GM23248 (cell line): Measurements from ENCODE around the gene SUGCT. TPM values are rescaled to one million over a fixed set of nuclear protein-coding genes. Genes with fewer than 3 reads are reported as not detected.

Experiments
- DNase-seq: peaks from one replicate; pipeline ENCODE4 v3.0.0-alpha.2; 2015
- H2AFZ ChIP-seq: fragments of 200-600 bp; sonication (generic); 2 replicates; pipeline ENCODE4 v1.6.1; 2016; ENCODE audit warnings: antibody characterized with exemption
- H3F3A ChIP-seq: fragments of 200-600 bp; sonication (generic); 2 replicates; pipeline ENCODE4 v1.6.1; 2016; ENCODE audit warnings: mild to moderate bottlenecking, antibody characterized with exemption, mixed run types; ENCODE audit not compliant: insufficient read depth
- H3K27ac ChIP-seq: fragments of 200-600 bp; sonication (generic); 2 replicates; pipeline ENCODE4 v1.5.1; 2016; ENCODE audit warnings: mild to moderate bottlenecking
- H3K27me3 ChIP-seq: fragments of 200-600 bp; sonication (generic); replicated peaks from 2 replicates; pipeline ENCODE4 v1.6.1; 2016; ENCODE audit warnings: mild to moderate bottlenecking; ENCODE audit not compliant: insufficient read depth
- H3K36me3 ChIP-seq: fragments of 200-600 bp; sonication (generic); 2 replicates; pipeline ENCODE4 v1.6.1; 2016; ENCODE audit warnings: low read depth, mild to moderate bottlenecking
- H3K4me1 ChIP-seq: fragments of 200-600 bp; sonication (generic); 2 replicates; pipeline ENCODE4 v1.6.1; 2016; ENCODE audit warnings: mild to moderate bottlenecking; ENCODE audit not compliant: insufficient read depth
- H3K4me2 ChIP-seq: fragments of 200-600 bp; sonication (generic); one replicate; pipeline ENCODE4 v1.6.1; 2016; ENCODE audit warnings: mild to moderate bottlenecking; ENCODE audit not compliant: unreplicated experiment
- H3K4me3 ChIP-seq: fragments of 200-600 bp; sonication (generic); 2 replicates; pipeline ENCODE4 v1.5.1; 2016; ENCODE audit warnings: mild to moderate bottlenecking
- H3K79me2 ChIP-seq: fragments of 200-600 bp; sonication (generic); 2 replicates; pipeline ENCODE4 v1.6.1; 2016; ENCODE audit warnings: mild to moderate bottlenecking; ENCODE audit not compliant: insufficient read depth
- H3K9ac ChIP-seq: fragments of 200-600 bp; sonication (generic); 2 replicates; pipeline ENCODE4 v1.6.1; 2016; ENCODE audit warnings: mild to moderate bottlenecking
- H3K9me2 ChIP-seq: fragments of 200-600 bp; sonication (generic); 2 replicates; pipeline ENCODE4 v1.6.1; 2016; ENCODE audit warnings: mixed run types, mild to moderate bottlenecking, moderate library complexity; ENCODE audit not compliant: insufficient read depth
- H3K9me3 ChIP-seq: fragments of 200-600 bp; sonication (generic); one replicate; pipeline ENCODE4 v1.6.1; 2017; ENCODE audit warnings: low read depth
- H4K20me1 ChIP-seq: fragments of 200-600 bp; sonication (generic); 2 replicates; pipeline ENCODE4 v1.6.0; 2016; ENCODE audit not compliant: insufficient read depth
- EZH2 ChIP-seq: fragments of 200-600 bp; sonication (generic); IDR thresholded peaks from 2 replicates; pipeline ENCODE4 v1.6.1; 2018; ENCODE audit warnings: antibody characterized with exemption, mild to moderate bottlenecking; ENCODE audit not compliant: insufficient read depth, poor library complexity, severe bottlenecking
- EZH2phosphoT487 ChIP-seq: fragments of 200-600 bp; sonication (generic); IDR thresholded peaks from 2 replicates; pipeline ENCODE4 v1.6.1; 2018; ENCODE audit warnings: antibody characterized with exemption, moderate library complexity, mild to moderate bottlenecking, low read depth; ENCODE audit not compliant: insufficient read depth
- WGBS, 2 experiments: methylation state at CpG; one replicate each; pipeline ENCODE4 v1.1.6; 2015 to 2017; ENCODE audit warnings: low lambda C conversion rate in 2 of 2, low coverage in 1 of 2; ENCODE audit errors: missing lambda C conversion rate in 2 of 2; 5-methylcytosine and 5-hydroxymethylcytosine counted together
- in situ Hi-C: fragments of 300-500 bp; cut with MboI; formaldehyde crosslinking; loops from 2 replicates; pipeline ENCODE4 v1.15.0; 2020
- polyA plus RNA-seq: library from polyadenylated mRNA; unstranded; fragments of >200 nt; fragmentation: Nextera tagmentation; extraction: Ambion mirVana; gene quantifications from 2 replicates; pipeline ENCODE4 v1.2.1, GENCODE V29; 2016
- total RNA-seq: library from RNA; depleted of rRNA; stranded (reverse); fragments of >200 nt; shearing (Covaris generic); gene quantifications from 2 replicates; pipeline ENCODE4 v1.2.3, GENCODE V29; 2014

Gene SUGCT
- total and polyA plus RNA-seq, 2 experiments from 2014 or later: 2.2 to 7.1 TPM

DNA sequence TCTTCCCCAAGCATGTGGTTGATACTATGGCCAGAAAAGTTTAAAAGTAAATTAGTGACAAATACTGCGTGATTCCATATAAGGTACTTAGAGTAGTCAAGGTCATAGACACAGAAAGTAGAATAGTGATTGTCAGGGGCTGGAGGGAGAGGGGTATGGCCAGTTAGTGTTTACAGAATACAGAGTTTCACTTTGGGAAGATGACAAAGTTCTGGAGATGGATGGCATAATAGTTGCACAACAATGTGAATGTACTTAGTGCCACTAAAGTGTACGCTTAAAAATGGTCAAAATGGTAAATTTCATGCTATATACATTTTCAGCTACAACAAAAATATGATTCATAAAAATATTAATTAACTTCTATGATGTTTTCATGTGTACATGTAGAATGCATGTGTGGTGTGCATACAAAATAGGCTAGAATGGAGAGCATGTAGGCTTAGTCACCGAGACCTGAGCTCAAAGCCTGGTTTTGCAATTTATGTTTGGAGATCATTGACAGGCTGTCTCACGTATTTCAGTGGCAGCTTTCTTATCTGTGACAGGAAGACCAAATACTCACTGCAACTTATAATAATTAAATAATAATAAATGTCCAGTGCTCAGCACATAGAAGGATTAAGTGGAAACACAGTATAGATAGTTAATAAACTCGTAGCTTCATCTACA lies 625.6 kb downstream of the SUGCT start:
- Histone ChIP-seq H3K4me2 (no peak overlapping the region), H3K36me3 (no peaks in the 10 kb centered on the region), H3K4me3 (no peak overlapping the region), H3K4me1 (peaks cover 13% of the 10 kb centered on the region), H3K9me3 (no peaks in the 10 kb centered on the region), H3K27ac (no peak overlapping the region), H3K9me2 (no peaks in the 10 kb centered on the region), H3K27me3 (no peaks in the 10 kb centered on the region), H3F3A (no peaks in the 10 kb centered on the region), H4K20me1 (no peaks in the 10 kb centered on the region), H2AFZ (no peak overlapping the region), H3K9ac (no peak overlapping the region), H3K79me2 (no peaks in the 10 kb centered on the region)
- TF ChIP-seq EZH2phosphoT487 (no peak), EZH2 (no peak)
- 86 to 90% methylated on average over 5 of the region's 5 CpGs for WGBS, 2 experiments
- DNase-seq: no peak
- in situ Hi-C loops: no loop called here

DNA sequence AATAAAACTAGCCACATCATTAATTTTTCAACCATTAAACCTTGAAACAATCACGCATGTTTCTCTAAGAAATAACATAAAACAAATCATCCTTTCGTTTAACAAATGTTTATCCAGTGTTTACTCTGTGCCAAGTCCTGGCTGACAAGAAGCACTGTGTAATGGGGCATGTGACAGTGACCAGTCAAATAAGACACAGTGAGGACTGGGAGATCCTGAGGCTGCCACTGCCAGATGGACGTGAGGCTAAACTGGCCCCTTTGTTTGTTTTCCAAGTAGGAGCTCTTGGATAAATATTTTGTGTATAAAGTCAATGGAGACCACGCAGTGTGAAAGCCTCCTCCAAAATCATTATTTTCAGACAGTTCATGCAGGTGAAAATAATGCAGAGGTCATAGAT lies 626.2 kb downstream of the SUGCT start:
- no peaks in the 10 kb centered on the region for H3K9me2 ChIP-seq
- no peaks in the 10 kb centered on the region for H3K27me3 ChIP-seq
- H3K9me3 ChIP-seq: no peaks in the 10 kb centered on the region
- H3K4me2 ChIP-seq: no peak overlapping the region
- no peak overlapping the region for H3K9ac ChIP-seq
- DNase-seq: no peak
- no peaks in the 10 kb centered on the region for H3K79me2 ChIP-seq
- TF ChIP-seq EZH2phosphoT487: no peak
- TF ChIP-seq EZH2: no peak
- 50 to 63% methylated on average over 4 of the region's 4 CpGs for WGBS, 2 experiments
- in situ Hi-C loops: no loop called here
- H3F3A ChIP-seq: no peaks in the 10 kb centered on the region
- H3K4me1 ChIP-seq: peaks cover 13% of the 10 kb centered on the region
- no peak overlapping the region for H3K4me3 ChIP-seq
- H2AFZ ChIP-seq: no peak overlapping the region
- H3K27ac ChIP-seq: no peak overlapping the region
- H3K36me3 ChIP-seq: no peaks in the 10 kb centered on the region
- no peaks in the 10 kb centered on the region for H4K20me1 ChIP-seq

DNA sequence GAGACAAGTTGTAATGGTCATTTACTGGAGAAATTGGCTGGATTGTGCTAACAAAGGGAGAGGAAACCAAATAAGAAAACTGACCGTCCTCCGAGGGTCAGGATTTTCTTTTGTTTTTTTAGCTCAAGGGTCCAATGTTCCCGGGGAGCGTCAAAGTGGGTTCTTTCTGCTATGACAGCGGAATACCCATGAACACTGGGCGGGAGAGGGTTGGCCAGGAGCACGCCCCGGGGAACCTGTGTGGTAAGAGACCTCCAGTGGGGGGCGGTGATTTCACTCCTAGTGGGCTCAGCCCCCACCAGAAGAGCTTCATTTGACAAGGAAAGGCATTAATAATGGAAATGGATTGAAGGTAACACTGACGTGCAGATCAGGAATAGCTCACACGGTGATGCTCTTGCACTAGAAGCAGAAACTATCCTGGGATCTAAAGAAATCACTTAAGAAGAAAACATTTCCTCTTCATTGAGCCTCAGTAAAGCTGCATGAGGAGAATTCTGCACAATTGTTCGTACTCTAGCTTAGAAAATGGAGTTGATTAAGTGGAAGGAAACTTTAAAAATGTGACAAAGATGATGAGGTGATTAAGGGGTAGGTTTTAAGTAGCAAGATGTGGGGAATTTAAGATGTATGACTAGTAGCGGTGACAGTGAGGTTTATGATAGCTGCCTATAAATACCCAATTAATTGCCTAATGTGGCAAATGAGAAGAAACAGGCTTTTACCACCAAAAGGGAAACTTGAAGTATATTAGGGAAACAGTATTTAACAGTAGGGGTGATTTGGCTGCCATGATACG lies 627.2 kb downstream of the SUGCT start:
- no peak for DNase-seq
- Histone ChIP-seq H3K4me2 (no peak overlapping the region), H3K79me2 (no peaks in the 10 kb centered on the region), H3K36me3 (no peaks in the 10 kb centered on the region), H3F3A (no peaks in the 10 kb centered on the region), H2AFZ (no peak overlapping the region), H3K27me3 (no peaks in the 10 kb centered on the region), H3K4me1 (peaks cover 13% of the 10 kb centered on the region), H3K4me3 (no peak overlapping the region), H4K20me1 (no peaks in the 10 kb centered on the region), H3K9ac (no peak overlapping the region), H3K9me2 (no peaks in the 10 kb centered on the region), H3K27ac (no peak overlapping the region), H3K9me3 (no peaks in the 10 kb centered on the region)
- WGBS, 2 experiments: 90 to 92% methylated on average over 14 of the region's 14 CpGs
- TF ChIP-seq EZH2: no peak
- TF ChIP-seq EZH2phosphoT487: no peak
- in situ Hi-C loops: no loop called here

DNA sequence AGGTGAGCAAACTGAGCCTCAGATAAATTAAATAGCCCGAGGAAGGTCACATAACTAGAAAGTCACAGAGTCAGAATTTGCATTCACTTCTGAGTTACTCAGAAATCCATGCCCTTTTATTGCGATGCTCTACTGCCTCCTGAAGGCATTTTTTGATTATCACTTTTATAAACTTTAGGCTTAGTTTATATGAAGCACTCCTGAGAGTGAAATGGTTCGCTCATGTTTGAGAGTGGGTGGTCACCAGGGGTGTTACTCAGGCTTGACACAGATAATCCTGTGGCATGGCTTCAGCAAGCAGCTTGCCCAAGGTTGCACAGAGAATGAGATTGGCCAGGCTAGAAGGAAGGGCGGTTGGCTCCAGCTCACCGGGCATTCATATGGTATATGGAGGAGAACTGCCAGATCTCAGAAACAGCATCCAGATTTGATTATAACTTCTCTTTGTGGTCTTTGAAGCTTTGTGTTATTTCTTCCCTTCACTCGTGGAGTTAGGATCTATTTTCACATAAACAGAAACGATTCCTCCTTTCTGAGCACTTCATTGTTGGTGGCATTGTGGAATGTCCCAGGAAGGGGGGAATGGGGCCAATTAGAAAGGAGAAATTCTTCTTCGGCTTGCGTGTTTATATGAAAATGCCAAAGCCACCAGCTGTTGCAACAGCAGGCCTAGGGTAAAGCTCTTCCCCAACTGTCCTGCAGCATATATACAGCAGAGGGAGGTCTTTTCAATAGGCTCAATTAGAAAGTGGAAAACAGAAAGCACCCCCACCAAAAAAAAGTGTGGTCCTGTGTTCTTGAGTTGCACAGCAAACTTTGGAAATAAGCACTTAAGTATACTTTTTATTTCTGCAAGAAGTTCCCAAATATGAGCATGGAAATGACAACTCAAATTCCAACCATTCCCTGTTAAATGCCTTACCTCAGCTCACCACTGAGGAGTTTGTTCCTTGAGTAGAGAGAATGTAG lies 628.8 kb downstream of the SUGCT start:
- 70 to 77% methylated on average over 9 of the region's 9 CpGs for WGBS, 2 experiments
- peak; percentile 49 for DNase-seq
- Histone ChIP-seq H3K4me2 (peak overlapping the region; percentile 7), H3K9ac (no peak overlapping the region), H3K9me3 (no peaks in the 10 kb centered on the region), H2AFZ (no peak overlapping the region), H4K20me1 (no peaks in the 10 kb centered on the region), H3K4me3 (no peak overlapping the region), H3K9me2 (no peaks in the 10 kb centered on the region), H3K79me2 (no peaks in the 10 kb centered on the region), H3K36me3 (no peaks in the 10 kb centered on the region), H3F3A (no peaks in the 10 kb centered on the region), H3K4me1 (peaks cover 13% of the 10 kb centered on the region), H3K27me3 (no peaks in the 10 kb centered on the region), H3K27ac (no peak overlapping the region)
- in situ Hi-C loops: no loop called here
- TF ChIP-seq EZH2 (no peak), EZH2phosphoT487 (no peak)
